Activated CD8-positive, alpha-beta memory T cell treated with anti-CD3 and anti-CD28 coated beads, Interleukin-2, amount 50 U/mL, for 1 hour (primary cell): ENCODE measurements around the gene FAM171A2.

Experiments
- DNase-seq: peaks from one replicate; pipeline ENCODE4 v3.0.0-alpha.2; 2020; ENCODE audit errors: extremely low read depth

Gene FAM171A2

DNA sequence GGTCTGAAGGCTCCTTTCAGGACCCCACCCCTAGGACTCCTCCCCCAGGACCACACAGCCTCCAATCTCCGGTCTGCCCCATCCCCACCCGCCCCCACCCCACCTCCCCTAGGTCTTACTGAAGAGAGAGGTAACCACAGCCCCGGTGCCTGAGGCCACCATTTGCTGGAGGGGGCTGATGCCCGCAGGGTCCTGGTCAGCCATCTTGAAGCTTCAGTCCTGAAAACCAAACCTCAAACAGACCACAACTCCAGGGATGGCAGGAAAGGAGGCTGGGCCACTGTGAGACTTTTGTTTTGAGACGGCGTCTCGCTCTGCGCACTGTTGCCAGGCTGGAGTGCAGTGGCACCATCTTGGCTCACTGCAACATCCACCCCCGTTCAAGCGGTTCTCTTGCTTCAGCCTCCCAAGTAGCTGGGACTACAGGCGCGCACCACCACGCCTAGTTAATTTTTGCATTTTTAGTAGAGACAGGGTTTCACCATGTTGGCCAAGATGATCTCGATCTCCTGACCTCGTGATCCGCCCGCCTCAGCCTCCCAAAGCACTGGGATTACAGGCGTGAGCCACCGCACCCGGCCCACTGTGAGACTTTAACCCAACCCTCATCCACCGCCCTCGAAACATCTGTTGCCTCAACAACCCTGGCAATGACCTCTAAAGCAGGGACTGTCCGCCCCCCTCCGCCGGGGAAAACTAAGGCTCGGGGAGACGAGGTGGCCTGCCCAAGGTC lies 40.1 kb downstream of the FAM171A2 start:
- DNase-seq, result no peak

DNA sequence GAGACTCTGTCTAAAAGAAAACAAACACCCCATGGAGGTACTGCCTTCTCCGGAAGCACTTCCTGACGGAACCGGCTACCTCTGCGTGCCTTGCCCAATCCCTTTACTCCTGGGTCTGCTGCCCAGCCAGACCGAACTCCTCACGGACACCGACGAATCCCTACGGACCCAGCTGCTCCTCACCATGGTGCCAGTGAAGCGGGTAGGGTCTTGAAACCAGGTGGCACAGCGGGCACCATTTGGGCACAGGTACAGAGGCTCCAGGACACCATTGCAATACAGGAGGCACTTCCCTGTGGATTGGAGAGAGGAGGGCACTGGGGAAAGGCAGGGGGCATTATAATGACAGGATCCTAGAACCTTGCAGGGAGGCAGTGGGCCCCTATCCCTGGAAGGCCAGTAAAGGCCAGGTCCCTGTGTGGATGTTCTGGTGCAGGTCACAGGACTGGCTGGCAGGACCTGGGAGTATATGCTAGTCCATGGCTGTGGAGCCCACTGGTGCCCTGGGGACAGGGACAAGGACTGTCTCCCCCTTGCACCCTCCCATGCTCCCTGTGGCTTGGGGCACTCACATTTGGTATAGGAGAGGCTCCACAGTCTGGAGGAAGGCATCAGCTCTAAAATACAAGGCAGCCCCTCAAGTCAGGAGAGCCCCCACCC lies 41.3 kb downstream of the FAM171A2 start:
- no peak for DNase-seq

DNA sequence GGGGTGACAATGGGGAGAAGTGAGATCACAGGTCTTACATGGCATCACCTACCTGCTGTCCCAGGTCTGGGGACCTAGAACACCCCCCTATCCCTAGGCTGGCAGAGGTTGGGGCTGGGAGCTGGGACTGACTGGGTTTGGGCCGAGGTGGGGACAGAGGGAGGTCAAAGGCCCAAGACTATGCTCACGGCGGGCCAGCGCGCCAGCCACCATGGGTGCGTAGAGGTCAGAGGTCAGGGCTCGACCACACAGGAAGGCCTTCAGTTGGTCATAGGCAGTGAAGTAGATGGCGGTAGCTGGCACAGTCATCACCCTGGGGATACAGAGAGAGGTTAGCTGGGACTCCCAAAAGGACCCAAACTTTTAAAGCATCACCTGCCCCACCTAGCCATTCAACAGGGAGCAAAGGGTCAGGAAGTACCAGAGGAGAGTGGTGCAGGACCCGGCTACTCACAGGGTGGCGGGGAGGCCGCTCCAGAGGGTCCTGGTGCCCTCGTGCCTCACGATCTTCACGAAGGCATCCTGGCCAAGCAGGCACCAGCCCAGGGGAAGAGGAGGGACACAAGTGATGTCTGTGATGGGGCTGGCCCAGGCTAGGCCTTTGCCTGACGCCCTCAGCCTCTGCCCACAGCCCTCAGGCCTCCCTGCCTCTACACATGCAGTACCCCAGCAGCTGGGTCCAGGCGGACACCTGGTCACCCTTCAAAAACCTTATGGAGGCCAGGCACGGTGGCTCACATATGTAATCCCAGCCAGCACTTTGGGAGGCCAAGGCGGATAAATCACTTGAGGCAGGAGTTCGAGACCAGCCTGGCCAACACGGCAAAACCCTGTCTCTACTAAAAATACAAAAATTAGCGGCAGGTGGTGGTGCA lies 42.2 kb downstream of the FAM171A2 start:
- no peak for DNase-seq

DNA sequence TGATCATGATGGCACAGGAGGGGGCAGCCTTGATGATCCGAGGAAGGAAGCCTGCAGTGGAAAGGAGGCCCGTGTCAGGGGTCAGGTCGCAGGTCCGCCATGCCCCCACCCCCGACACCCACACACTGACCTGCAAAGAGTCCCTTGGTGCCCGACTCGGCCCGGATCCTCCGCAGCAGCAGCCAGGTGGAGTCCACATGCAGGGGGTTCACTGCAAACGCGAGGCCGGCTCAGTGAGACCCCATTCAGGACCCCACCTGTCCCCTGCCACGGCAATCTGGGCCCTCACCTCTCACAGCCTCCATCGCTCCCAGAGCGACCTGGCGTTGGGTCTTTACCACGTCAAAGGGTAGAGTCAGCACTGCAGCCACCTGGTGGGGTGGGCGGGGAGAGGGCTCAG lies 43.6 kb downstream of the FAM171A2 start:
- DNase-seq, result no peak

DNA sequence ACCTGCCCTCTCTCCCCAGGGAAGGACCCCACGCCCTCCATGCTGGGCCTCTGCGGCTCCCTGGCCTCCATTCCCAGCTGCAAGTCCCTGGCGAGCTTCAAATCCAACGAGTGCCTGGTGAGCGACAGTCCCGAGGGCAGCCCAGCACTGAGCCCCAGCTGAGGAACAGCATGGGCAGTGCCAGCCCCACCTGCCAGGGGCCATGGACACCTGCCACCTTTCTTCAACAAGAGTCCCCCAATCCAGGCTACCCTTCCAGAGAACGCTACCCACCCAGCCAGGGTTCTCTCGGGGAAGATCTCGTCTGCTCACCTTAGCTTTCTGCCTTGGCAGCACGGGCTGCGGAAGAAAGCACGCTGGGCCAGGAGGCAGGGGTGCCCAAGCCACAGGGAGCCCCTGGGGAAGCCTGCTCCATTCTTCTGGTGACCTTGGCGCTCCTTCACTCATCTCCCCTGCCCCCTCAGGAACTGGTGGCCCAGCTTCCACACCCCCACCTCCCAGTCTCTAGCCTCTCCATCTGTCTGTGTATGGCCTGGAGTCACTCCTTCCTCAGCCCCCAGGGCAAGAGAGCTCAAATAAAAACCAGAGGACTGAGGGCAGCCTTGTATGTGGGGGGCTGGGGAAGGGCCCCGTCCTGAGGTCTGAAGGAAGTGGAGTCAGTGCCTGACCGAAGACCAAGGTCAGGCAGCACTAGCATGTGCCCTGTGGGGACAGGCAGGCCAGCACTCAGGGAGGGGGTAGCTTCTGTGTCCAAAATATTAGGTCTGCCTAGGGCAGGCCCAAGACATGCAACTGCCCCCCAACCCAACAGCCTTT lies 45.4 kb downstream of the FAM171A2 start:
- no peak for DNase-seq

DNA sequence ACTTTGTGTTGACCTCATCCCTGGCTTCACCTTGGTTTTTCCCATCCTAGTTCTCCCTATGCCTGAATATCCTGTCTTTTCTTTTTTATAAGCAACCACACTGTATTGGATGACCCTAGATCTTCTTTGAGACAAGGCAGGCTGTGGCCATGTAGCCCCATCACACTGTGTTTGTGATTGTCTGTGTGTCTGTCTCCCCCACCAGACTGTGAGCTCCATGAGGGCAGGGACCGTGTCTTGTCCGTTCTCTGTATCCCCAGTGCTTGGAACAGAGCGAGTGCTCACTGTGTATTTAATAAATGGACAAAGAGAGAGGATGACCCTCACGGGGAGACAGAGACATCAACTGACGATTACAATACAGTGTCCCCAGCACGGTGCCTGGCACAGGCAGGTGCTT lies 46.1 kb downstream of the FAM171A2 start:
- DNase-seq, result no peak

DNA sequence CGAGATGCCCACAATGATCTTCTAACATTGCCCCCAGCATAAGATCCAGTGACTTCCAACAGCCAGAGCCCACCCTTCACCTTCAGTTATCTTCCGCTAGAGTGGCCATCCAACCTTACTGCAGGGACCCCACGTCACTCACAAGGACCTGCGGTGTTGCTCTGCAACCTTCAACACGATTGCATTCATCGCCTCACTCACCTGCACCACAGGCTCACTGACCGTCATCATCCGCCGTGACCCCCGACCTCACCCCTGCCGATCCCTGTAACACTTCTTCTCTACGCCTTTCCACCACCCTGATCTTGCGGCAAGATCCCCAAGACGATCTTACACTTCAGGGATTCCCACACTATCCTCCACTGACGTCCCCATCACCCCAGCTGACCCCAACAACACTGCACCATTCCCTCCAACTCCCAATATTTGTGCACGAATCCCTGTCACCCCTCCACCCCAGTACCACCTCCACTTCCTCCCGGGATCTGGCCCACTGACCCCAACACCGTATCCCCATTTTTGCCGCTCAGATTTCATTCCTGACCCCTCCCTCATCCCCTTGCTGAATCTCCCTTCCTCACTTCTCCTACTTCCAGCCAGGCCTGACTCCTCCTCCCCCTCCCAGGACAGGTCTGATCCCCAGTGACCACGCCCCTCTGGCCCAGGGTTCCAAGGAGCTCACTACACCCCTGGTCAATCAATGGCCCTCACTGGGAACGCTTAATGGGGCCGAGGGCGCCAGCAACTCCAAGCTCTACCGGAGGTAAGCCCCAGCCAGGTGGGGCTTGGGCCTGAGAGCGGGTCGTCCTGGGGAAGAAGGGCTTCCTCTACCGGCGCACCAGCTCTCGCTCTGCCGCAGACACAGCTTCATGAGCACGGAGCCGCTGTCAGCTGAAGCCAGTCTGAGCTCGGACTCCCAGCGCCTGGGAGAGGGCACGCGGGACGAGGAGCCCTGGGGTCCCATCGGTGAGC lies 47.6 kb downstream of the FAM171A2 start:
- no peak for DNase-seq

DNA sequence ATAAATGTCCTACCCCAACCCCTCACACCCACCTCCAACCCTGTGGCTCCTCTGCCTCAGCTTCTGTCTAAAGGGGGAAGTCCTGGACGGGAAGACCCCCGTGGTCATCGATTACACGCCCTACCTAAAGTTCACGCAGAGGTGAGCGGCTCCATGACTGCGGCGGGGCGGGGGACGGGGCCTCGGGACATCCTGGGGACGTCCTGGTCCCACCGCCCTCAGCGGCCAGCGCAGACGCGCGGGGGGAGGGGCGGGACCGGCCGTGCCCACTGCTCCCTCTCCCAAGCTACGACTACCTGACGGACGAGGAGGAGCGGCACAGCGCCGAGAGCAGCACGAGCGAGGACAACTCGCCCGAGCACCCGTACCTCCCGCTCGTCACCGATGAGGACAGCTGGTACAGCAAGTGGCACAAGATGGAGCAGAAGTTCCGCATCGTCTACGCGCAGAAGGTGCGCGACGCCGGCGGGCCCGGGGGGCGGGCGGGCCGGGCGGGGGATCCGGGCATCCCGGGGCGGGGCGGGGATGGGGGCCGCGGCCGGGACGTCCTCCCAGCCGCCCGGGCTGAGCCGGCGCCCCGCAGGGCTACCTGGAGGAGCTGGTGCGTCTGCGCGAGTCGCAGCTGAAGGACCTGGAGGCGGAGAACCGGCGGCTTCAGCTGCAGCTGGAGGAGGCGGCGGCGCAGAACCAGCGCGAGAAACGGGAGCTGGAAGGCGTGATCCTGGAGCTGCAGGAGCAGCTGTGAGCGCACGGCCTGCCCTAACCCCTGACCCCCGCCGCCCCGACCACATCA lies 48.6 kb downstream of the FAM171A2 start:
- DNase-seq, result no peak

DNA sequence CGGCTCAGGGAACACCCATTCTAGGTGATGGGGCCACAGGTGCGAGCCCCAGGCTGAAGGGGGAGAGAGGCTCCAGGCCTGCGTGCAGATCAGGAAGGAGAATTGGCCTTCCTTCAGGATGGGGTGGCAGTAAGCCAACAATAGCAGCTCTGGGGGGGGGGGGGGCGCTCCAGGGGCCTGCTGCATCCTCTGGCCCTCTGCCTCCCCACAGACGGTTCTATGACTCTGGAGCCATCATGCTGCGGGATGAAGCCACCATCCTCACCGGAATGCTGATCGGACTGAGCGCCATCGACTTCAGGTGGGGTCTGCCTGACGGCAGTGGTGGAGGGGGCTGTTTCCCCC lies 49.2 kb downstream of the FAM171A2 start:
- DNase-seq, result no peak

DNA sequence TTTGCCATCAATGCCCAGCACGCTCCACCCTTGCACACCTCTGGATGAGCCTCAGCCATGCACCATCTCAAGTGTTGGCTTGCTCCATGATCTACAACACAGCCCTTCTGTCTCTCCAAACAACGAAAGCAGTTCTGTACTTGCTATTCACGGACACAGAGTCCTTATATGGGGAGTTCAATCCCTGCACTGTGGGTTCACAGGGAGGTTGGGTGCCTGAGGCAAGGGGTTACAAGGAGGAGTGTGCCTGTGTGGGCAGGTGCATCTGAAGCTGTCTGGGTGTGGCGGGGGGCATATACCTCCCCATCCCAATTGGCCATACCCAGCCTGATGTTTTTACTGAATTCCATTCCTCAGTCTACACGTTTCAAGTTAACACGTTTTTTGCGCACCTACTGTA lies 49.6 kb downstream of the FAM171A2 start:
- no peak for DNase-seq

DNA sequence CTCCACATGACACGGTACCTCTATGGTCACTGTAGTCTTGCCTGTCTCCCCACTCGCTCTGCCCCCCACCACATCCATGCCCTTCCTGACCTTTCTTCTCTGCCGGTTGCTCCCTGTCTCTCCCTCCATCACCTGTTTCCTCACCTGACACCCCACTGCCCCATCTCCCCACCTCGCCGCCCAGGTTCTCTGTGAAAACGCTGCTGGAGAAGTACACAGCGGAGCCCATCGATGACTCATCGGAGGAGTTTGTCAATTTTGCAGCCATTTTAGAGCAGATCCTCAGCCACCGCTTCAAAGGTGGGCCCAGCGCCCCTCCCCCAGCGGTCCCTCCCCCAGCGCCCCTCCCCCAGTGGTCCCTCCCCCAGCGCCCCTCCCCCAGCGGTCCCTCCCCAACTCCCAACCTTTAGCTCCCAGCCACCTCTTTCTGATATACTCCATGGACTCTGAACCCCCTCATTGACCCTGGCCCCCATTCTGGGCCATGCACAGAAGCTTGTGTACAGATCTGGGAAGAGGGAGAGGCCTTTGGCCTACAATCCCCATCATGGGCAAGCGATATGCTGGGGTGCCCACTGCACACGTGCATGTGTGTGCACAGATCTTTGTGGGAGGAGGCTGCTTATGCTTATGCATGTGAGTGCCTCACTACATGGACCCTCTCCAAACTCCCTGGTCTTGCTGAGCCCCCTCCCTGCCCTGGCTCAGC lies 51.1 kb downstream of the FAM171A2 start:
- DNase-seq, result no peak

DNA sequence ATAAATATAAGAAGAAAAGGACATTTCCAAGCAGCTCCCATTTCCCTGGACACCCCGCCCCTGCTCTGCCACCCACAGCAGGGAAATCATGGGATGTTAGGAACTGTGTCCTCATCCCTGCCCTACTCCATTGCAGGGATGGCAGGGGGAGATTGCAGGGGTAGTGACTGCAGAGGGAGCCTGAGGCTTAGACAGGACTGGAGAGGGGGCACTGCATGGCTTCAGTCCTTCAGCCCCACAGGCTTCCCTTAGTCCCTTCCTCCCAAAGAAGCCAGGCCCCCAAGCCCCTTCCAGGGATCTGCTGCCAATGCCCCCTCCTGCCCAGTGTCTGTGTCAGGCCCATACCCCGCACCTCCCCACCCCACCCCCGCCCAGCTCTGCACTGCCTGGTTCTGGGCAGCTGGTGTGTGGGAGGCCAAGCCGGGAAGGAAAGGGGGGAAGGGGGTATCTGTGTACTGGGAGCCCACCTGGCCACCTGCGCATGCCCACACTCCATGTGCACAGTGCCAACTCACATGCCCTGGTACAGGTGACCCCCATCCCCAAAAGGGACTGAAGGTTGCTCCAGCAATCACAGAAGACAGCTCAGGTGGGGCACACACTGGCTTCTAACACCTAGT lies 52.0 kb downstream of the FAM171A2 start:
- no peak for DNase-seq

DNA sequence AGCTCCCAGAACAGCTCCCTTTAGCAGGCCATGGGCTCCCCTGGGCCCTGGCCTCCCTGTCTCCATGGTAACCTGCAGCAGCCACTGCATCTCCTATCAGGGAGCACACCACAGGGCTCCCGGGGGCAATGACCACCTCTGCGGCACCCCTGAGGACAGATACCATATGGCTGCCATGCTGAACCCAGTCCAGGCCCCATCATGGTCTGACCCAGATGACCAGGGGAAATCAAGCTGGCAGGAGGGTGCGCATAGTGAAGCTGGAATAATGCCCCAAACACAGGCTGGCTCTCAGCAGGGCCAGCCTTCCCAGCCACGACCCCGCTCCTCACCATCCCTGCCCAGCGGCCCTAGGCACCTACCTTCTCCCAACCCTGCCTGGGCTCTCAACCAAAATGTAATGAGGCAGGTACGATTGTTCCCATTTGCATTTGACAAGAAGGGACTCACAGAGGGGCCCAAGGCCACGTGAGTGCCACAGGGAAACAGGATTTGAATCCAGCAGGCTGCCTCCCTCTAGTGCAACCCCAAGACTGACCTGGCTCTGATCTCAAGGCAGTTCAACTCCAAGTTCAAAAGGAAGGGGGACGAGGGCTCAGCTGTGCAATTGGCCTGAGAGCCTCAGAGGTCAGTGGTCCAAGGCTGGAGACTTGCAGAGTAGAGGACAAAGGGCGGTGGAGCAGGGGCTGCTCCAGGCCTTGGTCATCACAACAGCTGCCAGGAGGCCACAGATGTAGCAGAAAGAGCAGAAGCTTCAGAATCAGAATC lies 52.9 kb downstream of the FAM171A2 start:
- DNase-seq, result no peak

DNA sequence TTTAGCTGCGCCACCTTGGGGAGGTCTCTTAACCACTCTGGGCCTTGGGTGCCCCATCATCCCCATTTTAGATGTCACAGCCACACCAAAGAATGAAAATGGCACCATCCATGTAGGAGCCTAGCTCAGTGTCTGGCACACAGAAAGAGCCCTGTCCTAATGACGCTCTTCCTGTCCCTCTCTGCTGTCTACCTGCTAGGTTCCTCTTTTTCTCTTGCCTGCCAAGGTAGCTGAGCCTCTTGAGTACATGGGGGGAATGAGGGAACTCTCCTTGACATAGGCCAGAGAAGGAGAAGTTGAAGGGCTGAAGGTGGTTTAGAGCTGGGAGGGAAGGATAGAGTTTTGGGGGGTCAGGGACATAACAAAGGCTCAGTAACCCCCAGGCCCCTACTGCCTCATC lies 53.5 kb downstream of the FAM171A2 start:
- DNase-seq, result no peak

DNA sequence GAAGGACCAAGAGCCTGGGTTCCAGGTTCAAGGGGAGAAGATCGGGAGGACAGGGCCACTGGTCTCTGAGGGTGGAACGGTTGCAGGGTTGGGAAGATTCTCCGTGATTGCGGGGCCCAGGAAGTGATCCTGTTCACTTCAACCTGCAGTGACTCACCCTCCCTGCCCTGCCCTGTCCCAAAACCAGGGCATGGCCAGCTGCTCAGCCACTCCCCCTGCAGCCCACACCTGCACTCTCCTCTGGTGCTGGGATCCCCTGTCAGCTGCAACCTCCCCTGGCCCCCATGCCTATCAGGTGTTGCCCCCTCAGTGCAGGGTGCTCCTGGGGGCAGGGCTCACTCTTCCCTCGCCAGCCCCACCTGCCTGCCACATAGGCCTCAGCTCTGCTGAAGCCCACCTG lies 54.2 kb downstream of the FAM171A2 start:
- no peak for DNase-seq

DNA sequence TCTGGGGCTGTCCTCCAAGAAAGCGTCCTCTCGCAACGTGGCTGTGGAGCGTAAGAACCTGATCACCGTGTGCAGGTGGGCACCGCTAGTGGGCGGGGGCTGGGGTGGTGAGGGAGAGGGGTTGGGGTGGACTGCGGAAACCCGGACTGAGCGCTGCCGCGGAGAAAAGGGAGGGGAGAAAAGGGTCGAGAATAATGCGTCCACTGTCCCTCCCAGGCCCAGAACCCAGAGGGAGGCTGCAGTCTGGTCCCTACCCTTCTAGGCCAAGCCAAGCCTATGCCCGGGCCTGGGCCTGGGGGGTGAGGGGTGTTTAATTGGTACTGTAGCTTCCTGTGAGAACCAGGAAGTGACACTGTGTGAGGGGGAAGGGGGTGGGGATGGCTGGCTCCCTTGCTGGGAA lies 54.8 kb downstream of the FAM171A2 start:
- no peak for DNase-seq

DNA sequence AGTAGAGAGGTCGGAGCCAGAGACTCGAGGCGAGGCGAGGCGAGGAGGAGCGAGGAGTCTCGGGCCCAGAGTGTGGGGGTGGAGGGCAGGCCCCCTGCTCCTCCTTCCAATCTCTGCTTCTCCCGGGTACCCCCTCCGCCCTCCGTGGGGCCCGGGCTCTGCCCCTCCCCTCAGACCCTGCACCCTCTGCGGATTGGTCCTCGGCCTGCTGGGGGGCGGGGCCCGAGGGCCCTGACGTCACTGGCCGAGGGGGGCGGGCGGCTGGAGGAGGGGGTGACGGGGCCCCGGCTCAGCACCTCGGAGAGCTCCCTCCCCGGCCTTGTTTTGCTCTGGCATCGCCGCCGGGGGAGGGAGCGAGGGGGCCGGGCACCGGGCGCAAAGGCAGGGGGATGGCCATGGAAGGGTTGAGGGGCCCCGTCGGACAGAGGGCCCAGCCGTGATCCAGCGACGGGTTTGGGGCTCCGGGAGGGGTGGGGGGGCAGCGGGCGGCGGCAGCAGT lies 55.3 kb downstream of the FAM171A2 start, which contains the start of gene RUNDC3A:
Gene RUNDC3A, plus strand, starts transcription at position 282 of the 499 bp plus-strand sequence. CDS start 232 bp downstream, outside the sequence.
- peak; percentile 53 for DNase-seq
